ENCODE data around the gene TUT4. TPM values are rescaled to one million over a fixed set of nuclear protein-coding genes. Genes with fewer than 3 reads are reported as not detected.
A peak's percentile ranks its signal among the peaks of the same experiment; 100 is the strongest.

The TUT4 gene
- total RNA-seq, 1 donor from 2014 or later: 40.9 TPM

DNA sequence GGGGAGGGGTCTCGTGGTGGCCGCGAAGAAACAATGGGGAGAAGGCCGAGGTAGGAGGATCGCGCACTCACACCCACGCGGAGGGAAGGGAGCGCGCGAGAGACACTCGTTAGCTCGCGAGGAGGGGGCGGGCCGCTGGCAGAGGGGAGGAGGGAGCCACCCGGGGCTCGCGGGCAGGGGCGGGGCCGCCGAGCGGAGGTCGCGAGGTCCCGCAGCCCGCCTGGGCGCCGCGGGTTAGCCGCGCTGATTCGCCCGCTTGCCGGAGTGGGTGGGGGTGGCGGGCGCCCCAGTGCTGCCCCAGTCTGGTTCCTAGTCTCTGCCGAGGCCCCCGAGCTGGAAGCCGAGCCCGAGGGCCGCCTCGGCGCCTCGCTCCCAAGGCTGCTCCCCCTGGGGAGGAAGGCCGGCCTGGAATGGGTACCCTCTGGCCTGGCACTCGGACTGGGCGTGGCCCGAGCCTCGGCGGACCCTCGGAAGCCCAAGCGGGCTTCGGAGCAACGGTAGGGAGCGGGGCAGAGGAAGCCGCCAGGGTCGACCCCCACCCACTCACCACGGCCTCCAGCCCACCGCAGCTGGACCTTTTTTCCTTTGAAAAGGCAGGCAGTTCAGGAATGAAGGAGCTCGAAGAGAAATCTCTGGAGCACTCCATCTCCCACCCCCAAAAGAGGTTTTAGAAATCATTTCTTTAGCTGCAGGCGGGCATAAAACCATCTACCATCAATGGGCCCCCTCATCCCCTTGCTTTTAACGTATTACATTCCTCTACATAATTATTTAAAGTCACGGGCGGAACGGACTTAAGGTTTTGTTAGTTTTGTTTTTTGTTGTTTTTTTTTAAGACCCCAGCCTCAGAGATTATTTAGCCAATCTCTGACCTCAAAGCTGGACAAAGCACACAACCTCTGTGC, 722 bp upstream of the TUT4 start:
- Mint-ChIP-seq H3K27ac (ENCODE audit: unreplicated experiment) (peak overlapping the region; percentile 88), H3K4me3 (ENCODE audit: unreplicated experiment) (no peak overlapping the region), H3K36me3 (ENCODE audit: low read depth) (no peaks in the 10 kb centered on the region), H3K4me1 (ENCODE audit: low read depth) (peaks cover 28% of the 10 kb centered on the region), H3K27me3 (ENCODE audit: low read depth) (no peaks in the 10 kb centered on the region), H3K9me3 (ENCODE audit: low read depth) (no peaks in the 10 kb centered on the region)
- TF ChIP-seq, protein P1, sequence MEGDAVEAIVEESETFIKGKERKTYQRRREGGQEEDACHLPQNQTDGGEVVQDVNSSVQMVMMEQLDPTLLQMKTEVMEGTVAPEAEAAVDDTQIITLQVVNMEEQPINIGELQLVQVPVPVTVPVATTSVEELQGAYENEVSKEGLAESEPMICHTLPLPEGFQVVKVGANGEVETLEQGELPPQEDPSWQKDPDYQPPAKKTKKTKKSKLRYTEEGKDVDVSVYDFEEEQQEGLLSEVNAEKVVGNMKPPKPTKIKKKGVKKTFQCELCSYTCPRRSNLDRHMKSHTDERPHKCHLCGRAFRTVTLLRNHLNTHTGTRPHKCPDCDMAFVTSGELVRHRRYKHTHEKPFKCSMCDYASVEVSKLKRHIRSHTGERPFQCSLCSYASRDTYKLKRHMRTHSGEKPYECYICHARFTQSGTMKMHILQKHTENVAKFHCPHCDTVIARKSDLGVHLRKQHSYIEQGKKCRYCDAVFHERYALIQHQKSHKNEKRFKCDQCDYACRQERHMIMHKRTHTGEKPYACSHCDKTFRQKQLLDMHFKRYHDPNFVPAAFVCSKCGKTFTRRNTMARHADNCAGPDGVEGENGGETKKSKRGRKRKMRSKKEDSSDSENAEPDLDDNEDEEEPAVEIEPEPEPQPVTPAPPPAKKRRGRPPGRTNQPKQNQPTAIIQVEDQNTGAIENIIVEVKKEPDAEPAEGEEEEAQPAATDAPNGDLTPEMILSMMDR (IDR thresholded peaks at IDR 0.05): peak; percentile 33
- DNase-seq (ENCODE audit: low spot score): peak; percentile 95

DNA sequence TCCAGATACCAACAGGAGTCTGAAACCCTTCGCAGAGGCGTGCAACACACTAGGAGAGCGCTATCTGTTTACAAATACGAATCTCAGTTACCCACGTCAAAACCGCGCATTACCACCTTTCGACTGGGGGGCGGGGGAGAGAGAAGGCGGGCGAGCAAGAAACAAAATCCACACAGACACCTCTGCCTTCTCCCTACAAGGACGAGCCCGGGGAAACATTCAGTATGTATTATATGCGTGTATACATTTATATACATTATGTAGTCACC, 722 bp downstream of the TUT4 start:
- TF ChIP-seq, protein P1 (IDR thresholded peaks at IDR 0.05): no peak
- Mint-ChIP-seq H3K36me3 (ENCODE audit: low read depth) (no peaks in the 10 kb centered on the region), H3K4me1 (ENCODE audit: low read depth) (peaks cover 32% of the 10 kb centered on the region), H3K27me3 (ENCODE audit: low read depth) (no peaks in the 10 kb centered on the region), H3K4me3 (ENCODE audit: unreplicated experiment) (no peak overlapping the region), H3K9me3 (ENCODE audit: low read depth) (no peaks in the 10 kb centered on the region), H3K27ac (ENCODE audit: unreplicated experiment) (no peak overlapping the region)
- no peak for DNase-seq (ENCODE audit: low spot score)

DNA sequence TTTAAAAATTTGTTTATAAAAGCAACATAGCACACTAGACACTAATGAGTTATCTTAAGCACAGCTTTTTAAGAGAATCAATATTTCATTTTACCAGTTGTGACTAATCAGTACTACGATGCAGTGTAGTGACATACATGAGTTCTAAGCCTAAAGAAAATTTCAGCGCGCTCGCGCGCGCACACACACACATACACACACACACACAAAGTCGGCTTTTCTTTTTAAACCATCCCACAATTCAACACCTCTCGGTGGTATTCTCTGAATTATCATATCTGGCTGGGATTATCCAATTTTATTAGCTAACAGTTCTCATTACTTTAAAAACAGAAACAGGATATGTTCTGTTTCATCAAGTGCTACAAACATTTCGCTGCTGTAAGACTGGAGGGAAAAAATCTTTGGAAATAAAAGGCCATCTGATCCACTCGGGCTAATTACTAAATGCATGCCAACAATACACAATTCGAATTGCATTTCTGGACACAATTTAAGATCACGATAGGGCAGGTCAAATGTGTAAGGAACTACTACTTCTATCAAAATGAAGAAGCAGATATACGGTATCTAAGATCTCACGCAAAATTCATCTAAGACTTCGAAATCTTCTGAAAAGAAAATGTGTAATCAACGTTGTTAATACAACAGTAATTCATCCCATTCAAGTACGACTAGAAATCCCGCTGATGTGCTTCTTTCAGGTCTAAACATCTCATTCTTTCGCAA, 1.2 kb downstream of the TUT4 start:
- Mint-ChIP-seq H3K9me3 (ENCODE audit: low read depth) (no peaks in the 10 kb centered on the region), H3K4me1 (ENCODE audit: low read depth) (peaks cover 32% of the 10 kb centered on the region), H3K27me3 (ENCODE audit: low read depth) (no peaks in the 10 kb centered on the region), H3K36me3 (ENCODE audit: low read depth) (no peaks in the 10 kb centered on the region), H3K27ac (ENCODE audit: unreplicated experiment) (no peak overlapping the region), H3K4me3 (ENCODE audit: unreplicated experiment) (no peak overlapping the region)
- TF ChIP-seq, protein P1 (IDR thresholded peaks at IDR 0.05): no peak
- no peak for DNase-seq (ENCODE audit: low spot score)

DNA sequence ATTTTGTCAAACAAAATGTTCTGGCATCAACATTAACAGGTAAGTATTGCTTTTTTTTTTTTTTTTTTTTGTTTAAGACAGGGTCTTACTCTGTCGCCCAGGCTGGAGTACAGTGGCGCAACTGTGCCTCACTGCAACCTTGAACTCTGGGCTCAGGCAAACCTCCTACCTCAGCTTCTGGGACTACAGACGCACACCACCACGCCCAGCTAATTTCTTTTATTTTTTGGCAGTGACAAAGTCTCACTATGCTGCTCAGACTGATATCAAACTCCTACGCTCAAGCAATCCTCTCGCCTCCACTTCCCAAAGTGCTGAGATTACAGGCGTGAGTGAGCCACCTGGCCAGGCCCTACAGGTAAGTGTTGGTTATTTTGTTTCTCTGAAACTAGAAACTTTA, 2.4 kb downstream of the TUT4 start:
- Mint-ChIP-seq H3K27me3 (ENCODE audit: low read depth) (no peaks in the 10 kb centered on the region), H3K9me3 (ENCODE audit: low read depth) (peaks cover 3% of the 10 kb centered on the region), H3K36me3 (ENCODE audit: low read depth) (no peaks in the 10 kb centered on the region), H3K27ac (ENCODE audit: unreplicated experiment) (no peak overlapping the region), H3K4me3 (ENCODE audit: unreplicated experiment) (no peak overlapping the region), H3K4me1 (ENCODE audit: low read depth) (peaks cover 32% of the 10 kb centered on the region)
- DNase-seq (ENCODE audit: low spot score): no peak
- TF ChIP-seq, protein P1 (IDR thresholded peaks at IDR 0.05): no peak

DNA sequence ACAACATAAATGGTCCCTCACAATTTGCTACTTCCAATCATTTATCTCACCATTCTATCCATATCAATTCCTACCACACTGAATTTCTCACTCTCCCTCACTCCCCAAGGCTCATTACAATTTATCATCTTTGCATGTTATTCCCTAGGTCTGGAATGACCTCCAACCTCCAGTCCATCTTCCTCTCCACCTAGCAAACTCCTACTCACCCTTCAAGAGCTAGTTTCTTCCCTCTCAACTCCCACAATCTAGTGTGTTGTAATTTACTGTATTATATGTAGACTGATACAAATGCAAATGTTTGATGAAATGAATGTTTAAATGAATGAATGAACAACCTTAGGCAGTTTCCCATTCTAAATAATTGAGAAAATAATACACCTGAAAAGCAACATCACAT, 3.6 kb downstream of the TUT4 start:
- Mint-ChIP-seq H3K27me3 (ENCODE audit: low read depth) (no peaks in the 10 kb centered on the region), H3K27ac (ENCODE audit: unreplicated experiment) (no peak overlapping the region), H3K4me1 (ENCODE audit: low read depth) (peaks cover 23% of the 10 kb centered on the region), H3K36me3 (ENCODE audit: low read depth) (peaks cover 2% of the 10 kb centered on the region), H3K4me3 (ENCODE audit: unreplicated experiment) (no peak overlapping the region), H3K9me3 (ENCODE audit: low read depth) (peaks cover 5% of the 10 kb centered on the region)
- TF ChIP-seq, protein P1 (IDR thresholded peaks at IDR 0.05): no peak
- DNase-seq (ENCODE audit: low spot score): no peak
